ENCODE data around the gene ACSS1.

ACSS1 gene

GRCh38 chr20:24960302-24960801 lies 97.6 kb downstream of the ACSS1 start:
- no peak for DNase-seq (ENCODE audit: low read depth in 1 of 2, low spot score in 1 of 2)

GRCh38 chr20:24959591-24960301 lies 98.2 kb downstream of the ACSS1 start:
- no peak for DNase-seq (ENCODE audit: low read depth in 1 of 2, low spot score in 1 of 2)

- DNase-seq (ENCODE audit: low read depth in 1 of 2, low spot score in 1 of 2), result no peak
Observed at GRCh38 chr20:24958506-24959385, 99.2 kb downstream of the ACSS1 start.

- no peak for DNase-seq (ENCODE audit: low read depth in 1 of 2, low spot score in 1 of 2)
Observed at GRCh38 chr20:24957326-24958016, 100.5 kb downstream of the ACSS1 start.
